Duodenal mucosa (tissue), 2 donors: ENCODE results near the gene PADI2.

Experiments
- H3K27ac ChIP-seq: one replicate; pipeline ENCODE4 v1.7.0; 2013; ENCODE audit warnings: low read depth, low read length
- H3K27me3 ChIP-seq, 2 donors: one replicate each; pipeline ENCODE4 v1.7.0; 2013; ENCODE audit warnings: low read length in 2 of 2, control low read depth in 1 of 2; ENCODE audit not compliant: insufficient read depth in 2 of 2, control insufficient read depth in 1 of 2
- H3K36me3 ChIP-seq, 2 donors: one replicate each; pipeline ENCODE4 v1.7.0; 2013; ENCODE audit warnings: low read length in 2 of 2, control low read depth in 1 of 2; ENCODE audit not compliant: insufficient read depth in 2 of 2, control insufficient read depth in 1 of 2
- H3K4me1 ChIP-seq, 2 donors: one replicate each; pipeline ENCODE4 v1.7.0; 2013; ENCODE audit warnings: low read length in 2 of 2, control low read depth in 1 of 2; ENCODE audit not compliant: insufficient read depth in 2 of 2, control insufficient read depth in 1 of 2
- H3K4me3 ChIP-seq, 2 donors: one replicate each; pipeline ENCODE4 v1.7.0; 2013; ENCODE audit warnings: low read length in 2 of 2, low read depth in 1 of 2
- H3K9ac ChIP-seq, 2 donors: one replicate each; pipeline ENCODE4 v1.7.0; 2013; ENCODE audit warnings: low read length in 2 of 2, low read depth in 1 of 2
- H3K9me3 ChIP-seq, 2 donors: one replicate each; pipeline ENCODE4 v1.7.0; 2013; ENCODE audit warnings: low read length in 2 of 2, control low read depth in 1 of 2; ENCODE audit not compliant: control insufficient read depth in 1 of 2

Gene PADI2

DNA sequence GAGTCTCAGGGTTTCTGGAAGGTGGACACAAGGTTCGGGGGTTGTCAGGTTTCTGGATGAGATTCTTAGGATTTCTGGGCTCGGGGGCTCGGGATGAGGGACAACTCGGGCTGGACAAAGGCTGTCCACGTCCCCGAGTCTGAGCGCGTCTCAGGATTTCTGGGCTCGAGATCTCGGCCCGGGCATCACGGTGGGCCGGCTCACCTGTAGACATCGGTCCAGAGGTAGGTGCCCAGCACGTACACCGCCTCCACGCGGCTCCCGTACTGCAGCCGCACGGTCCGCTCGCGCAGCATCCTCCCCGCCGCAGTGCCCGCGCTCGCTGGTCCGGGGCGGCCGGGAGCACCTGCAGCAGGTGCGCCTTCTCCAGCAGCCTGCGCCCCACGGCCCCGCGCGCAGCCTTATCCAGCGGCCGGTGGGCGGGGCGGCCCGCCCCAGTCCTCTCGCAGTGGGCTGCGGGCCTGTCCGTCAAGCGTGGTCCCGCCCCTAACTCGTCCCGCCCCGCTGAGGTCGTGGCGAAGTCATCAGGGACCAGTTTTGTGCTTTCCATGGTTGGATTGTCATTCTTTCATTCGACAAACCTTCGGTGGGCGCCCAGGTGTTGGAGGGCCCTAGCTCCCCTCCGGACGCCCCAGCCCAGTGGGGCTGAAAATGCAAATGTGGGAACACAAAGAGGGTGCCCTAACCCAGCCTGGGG is at the start of gene PADI2:
PADI2 (minus strand) TSS at position 376 of the 697 bp plus-strand sequence; CDS start at position 296, 80 bp downstream.
- Histone ChIP-seq H3K27me3 (peaks cover 26 to 37% of the 10 kb centered on the region in 2 donors), H3K4me1 (peaks cover 14 to 23% of the 10 kb centered on the region in 2 donors), H3K36me3 (no peaks in the 10 kb centered on the region), H3K27ac (no peak within 1 kb of the TSS), H3K9ac (peak within 1 kb of the TSS in 1 of 2 donors; percentile 10), H3K9me3 (no peaks in the 10 kb centered on the region), H3K4me3 (peak within 1 kb of the TSS; percentile 43 to 46)

- Histone ChIP-seq H3K27me3 (peaks cover 0 to 2% of the 10 kb centered on the region in 2 donors), H3K36me3 (no peaks in the 10 kb centered on the region), H3K9ac (no peak overlapping the region), H3K27ac (no peak overlapping the region), H3K4me1 (no peaks in the 10 kb centered on the region), H3K4me3 (no peak overlapping the region), H3K9me3 (no peaks in the 10 kb centered on the region)
Observed at GRCh38 chr1:17168091-17168876, 49.0 kb upstream of the PADI2 start.

DNA sequence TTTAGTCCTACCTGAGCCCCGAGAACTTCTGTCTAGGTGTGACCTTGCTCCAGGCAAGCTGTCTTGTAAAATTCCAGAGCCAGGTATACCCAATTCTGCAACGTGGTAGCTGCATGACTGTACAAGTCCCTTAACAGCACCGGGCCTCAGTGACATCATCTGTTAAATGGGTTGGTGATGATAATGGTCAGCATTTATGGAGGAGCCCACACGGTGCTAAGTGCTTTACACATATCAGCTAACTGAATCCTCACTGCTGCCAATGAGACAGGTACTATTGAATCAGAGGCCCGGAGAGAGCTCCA is 48.5 kb upstream of the PADI2 start:
- Histone ChIP-seq H3K27ac (no peak overlapping the region), H3K9me3 (no peaks in the 10 kb centered on the region), H3K36me3 (no peaks in the 10 kb centered on the region), H3K27me3 (peaks cover 0 to 2% of the 10 kb centered on the region in 2 donors), H3K4me1 (no peaks in the 10 kb centered on the region), H3K9ac (no peak overlapping the region), H3K4me3 (no peak overlapping the region)

GRCh38 chr1:17167041-17167785 is 48.0 kb upstream of the PADI2 start:
- Histone ChIP-seq H3K9ac (no peak overlapping the region), H3K27me3 (peaks cover 0 to 2% of the 10 kb centered on the region in 2 donors), H3K9me3 (no peaks in the 10 kb centered on the region), H3K4me3 (no peak overlapping the region), H3K4me1 (no peaks in the 10 kb centered on the region), H3K27ac (no peak overlapping the region), H3K36me3 (no peaks in the 10 kb centered on the region)

DNA sequence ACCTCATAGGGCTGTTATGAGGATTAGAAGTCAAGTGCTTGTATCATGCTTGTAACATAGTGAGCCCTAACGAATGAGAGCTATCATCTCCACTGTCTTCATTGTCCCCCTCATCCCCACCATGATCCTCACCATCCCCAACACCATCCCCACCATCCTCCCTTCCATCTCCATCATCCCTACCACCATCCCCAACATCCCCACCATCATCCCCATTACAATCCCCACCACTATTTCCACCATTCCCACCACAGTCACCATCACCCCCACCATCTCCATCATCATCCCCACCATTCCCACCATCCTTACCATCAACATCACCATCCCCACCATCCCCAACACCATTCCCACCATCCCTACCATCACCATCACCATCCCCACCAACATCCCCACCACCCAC is 46.6 kb upstream of the PADI2 start:
- Histone ChIP-seq H3K9ac (no peak overlapping the region), H3K4me1 (no peaks in the 10 kb centered on the region), H3K9me3 (no peaks in the 10 kb centered on the region), H3K36me3 (no peaks in the 10 kb centered on the region), H3K4me3 (no peak overlapping the region), H3K27me3 (peaks cover 0 to 2% of the 10 kb centered on the region in 2 donors), H3K27ac (no peak overlapping the region)

- Histone ChIP-seq H3K9me3 (no peaks in the 10 kb centered on the region), H3K4me1 (no peaks in the 10 kb centered on the region), H3K36me3 (no peaks in the 10 kb centered on the region), H3K27ac (no peak overlapping the region), H3K9ac (no peak overlapping the region), H3K27me3 (peaks cover 0 to 2% of the 10 kb centered on the region in 2 donors), H3K4me3 (no peak overlapping the region)
Observed at GRCh38 chr1:17163789-17164666, 44.8 kb upstream of the PADI2 start.

DNA sequence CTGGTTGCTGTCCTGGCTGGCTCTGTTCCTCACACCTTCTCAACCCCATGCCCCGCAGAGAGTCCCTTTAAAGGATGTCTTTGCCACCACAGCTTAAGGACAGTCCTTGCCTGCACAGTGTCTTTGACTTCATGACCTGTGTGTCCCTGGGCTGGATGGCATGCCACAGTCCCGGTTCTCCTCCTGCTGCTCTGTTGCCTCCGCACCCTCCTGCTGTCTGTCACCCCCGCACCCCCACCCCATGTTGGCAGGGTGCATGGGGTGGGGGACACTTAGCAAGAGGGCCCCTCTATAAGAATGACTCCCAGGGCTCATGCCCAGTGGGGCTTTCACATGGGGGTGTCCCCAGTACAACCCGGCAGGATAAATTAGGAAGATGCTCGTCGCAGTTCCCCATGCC is 44.1 kb upstream of the PADI2 start:
- H3K27ac ChIP-seq = no peak overlapping the region
- H3K27me3 ChIP-seq = peaks cover 0 to 2% of the 10 kb centered on the region in 2 donors
- no peak overlapping the region for H3K4me3 ChIP-seq
- H3K36me3 ChIP-seq = no peaks in the 10 kb centered on the region
- H3K4me1 ChIP-seq = no peaks in the 10 kb centered on the region
- no peak overlapping the region for H3K9ac ChIP-seq
- no peaks in the 10 kb centered on the region for H3K9me3 ChIP-seq

GRCh38 chr1:17162941-17163340 is 43.7 kb upstream of the PADI2 start:
- Histone ChIP-seq H3K4me3 (no peak overlapping the region), H3K27me3 (peaks cover 0 to 2% of the 10 kb centered on the region in 2 donors), H3K36me3 (no peaks in the 10 kb centered on the region), H3K4me1 (no peaks in the 10 kb centered on the region), H3K9me3 (no peaks in the 10 kb centered on the region), H3K27ac (no peak overlapping the region), H3K9ac (no peak overlapping the region)

- H3K4me1 ChIP-seq = no peaks in the 10 kb centered on the region
- H3K36me3 ChIP-seq = no peaks in the 10 kb centered on the region
- peaks cover 0 to 2% of the 10 kb centered on the region in 2 donors for H3K27me3 ChIP-seq
- H3K9me3 ChIP-seq = no peaks in the 10 kb centered on the region
- no peak overlapping the region for H3K27ac ChIP-seq
- no peak overlapping the region for H3K9ac ChIP-seq
- H3K4me3 ChIP-seq = no peak overlapping the region
Observed at GRCh38 chr1:17161926-17162800, 42.9 kb upstream of the PADI2 start.
